SIG-M5 (cell line): ENCODE data around the gene MTCL3.

ENCODE experiments used
- DNase-seq: peaks from one replicate; lab custom pipeline; 2025; lab: John Stamatoyannopoulos, UW

MTCL3 gene

GRCh38 chr6:127518710-127519468, at the start of gene MTCL3:
Gene MTCL3 (minus strand): TSS chr6:127519335.
- no peak for DNase-seq

- no peak for DNase-seq
Observed at GRCh38 chr6:127567476-127567875, 48.3 kb upstream of the MTCL3 start.

GRCh38 chr6:127566651-127567050, 47.5 kb upstream of the MTCL3 start:
- no peak for DNase-seq

DNA sequence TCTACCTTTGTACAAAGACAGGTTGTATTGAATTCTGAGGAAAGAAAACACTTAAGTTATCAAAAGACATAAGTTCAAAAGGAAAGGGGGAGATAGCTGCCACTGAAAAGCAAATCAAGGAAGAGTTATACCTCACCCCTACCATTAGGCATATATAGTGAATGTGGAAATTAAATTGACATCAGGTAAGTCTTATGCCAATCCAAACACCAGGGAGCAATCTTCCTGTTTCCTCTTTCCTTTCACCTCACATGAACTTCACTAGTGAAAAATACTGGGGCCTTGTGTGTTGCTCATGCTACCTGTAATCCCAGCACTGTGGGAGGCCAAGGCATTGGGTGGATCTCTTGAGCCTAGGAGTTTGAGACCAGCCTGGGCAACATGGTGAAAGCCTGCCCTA, 47.0 kb upstream of the MTCL3 start:
- no peak for DNase-seq

DNA sequence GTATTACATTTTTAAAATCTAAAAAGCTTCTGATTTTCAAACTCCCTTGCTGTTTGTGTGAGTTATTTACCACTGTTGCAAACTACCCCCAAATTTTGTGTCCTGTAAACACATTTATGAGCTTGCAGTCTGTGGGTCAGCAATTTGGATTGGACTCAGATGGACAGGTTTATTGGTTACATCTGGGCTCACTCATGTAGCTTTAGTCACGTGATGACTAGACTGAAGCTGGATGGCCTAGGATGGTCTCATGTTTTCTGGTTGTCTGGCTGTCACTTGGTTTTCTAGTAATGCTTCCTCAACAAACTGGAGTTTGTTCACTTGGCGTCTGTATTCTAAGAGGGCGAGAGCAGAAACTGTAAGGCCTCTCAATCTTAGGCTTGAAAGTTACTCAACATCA, 45.6 kb upstream of the MTCL3 start:
- DNase-seq = no peak

DNA sequence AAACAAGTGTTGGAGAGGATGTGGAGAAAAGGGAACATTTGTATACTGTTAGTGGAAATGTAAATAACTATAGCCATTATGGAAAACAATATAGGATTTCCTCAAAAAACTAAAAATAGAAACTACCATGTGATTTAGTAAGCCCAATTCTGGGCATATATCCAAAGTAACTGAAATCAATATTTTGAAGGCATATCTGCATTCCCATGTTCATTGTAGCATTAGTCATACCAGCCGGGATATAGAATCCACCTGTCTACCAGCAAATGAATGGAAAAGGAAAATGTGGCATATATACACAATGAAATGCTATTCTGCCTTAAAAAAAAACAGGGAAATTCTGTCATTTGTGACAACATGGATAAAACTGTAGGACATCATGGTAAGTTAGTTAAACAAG, 42.5 kb upstream of the MTCL3 start:
- no peak for DNase-seq

GRCh38 chr6:127554435-127555006, 35.4 kb upstream of the MTCL3 start:
- DNase-seq = no peak

DNA sequence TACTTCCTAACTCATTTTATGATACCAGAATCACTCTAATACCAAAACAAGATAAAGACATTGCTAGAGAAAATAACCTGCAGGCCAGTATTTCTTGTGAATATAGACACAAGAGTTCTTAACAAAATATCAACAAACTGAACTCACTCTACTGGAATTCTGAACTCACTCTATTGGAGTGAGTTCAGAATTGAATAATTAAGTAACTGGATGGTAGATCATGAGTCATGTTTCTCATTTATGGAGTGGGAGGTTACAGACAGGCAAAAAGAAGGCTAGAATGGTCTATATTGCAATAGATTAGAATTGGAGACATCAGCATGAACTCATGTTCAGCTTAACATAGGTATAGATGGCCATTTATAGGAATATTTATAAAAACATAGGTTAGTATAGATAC, 31.3 kb upstream of the MTCL3 start:
- no peak for DNase-seq

DNA sequence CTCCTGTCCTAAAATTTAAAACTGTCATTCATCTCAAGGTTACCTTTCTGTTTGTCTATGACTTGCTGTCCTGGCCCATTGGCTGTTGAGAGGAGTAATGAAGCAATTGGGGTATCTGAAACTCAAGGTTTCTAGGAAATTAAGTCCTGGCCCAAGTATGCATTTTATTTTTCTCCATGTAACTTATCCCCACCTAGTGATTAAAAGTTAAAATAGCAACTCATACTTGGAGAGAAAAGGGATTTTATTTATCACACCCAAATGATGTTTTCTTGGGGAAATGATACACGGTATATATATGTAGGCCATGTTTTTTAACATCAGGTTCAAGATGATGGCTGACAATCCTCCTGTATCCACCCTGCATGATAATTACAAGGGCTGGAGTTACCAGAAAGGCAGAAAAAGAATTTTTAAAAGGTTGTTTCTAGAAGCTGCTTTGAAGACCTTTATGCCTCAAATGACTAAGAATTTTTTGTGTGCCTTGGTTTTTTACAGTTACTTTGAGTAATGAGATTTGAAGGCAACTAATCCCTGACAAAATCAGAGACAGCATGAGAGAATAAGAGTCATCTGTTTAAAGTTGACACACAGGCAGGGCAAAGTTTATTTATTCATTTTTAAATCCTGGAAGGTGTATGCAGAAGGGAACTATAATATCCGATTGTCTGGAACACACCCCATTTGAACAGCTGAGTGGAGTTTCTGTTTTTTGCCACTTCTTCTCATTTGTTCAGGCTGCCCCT, 28.9 kb upstream of the MTCL3 start:
- no peak for DNase-seq

DNA sequence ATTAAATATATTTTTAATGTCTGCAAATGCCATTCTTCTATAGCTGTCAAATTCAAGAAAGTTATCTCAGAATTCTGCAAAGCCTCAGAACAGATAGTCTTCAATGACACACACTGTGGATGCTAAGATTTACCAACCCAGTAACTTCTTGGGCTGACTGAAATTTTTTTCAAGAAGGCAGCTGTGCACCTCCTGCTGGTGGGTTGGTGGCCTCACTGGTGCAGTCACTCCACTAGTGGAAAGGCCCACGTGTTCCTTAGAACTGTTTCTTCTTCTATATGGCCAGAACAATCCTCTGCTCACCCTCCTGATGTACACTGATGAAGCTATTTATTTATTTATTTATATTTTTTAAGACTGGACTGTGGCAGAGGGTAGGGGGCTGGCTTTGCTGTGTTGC, 28.1 kb upstream of the MTCL3 start:
- no peak for DNase-seq

- DNase-seq = no peak
Observed at GRCh38 chr6:127539272-127539671, 20.1 kb upstream of the MTCL3 start.

GRCh38 chr6:127538750-127539264, 19.7 kb upstream of the MTCL3 start:
- no peak for DNase-seq

GRCh38 chr6:127533736-127534135, 14.6 kb upstream of the MTCL3 start:
- no peak for DNase-seq

DNA sequence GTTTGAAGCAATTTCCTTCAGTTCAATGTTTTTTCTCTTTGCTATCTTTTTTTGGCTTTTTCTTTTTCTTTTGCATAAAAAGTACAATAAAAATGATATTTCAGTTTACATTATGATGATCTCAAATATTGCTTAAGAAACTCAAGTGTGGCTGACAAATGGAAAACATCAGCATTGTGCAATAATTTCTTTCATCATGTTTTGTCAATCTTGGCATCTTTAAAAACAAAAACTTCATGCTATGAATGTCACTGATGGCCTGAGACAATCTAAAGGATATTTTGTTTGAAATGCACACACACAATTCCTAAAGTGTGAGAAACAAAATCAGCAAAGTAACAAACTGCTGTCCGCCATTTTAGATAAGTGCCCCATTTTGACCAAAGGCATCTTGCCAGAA, 13.9 kb upstream of the MTCL3 start:
- no peak for DNase-seq

DNA sequence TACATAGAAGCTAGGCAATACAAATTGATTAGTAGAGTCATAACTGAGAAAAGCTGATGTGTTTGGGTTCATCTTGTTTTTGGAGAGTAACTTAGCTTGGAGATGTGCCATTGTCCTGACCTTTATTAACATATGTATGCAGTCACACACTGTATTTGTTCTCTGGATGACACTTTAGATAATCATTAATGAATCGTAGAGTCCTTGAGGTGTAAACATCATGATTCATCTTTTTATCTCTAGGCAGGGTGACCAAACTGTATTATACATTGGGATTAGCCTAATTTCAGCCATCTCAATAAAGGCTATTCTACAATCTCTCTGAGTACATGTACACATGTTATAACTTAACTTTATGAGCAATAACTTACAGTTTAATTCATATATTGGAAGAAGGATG, 3.6 kb upstream of the MTCL3 start:
- no peak for DNase-seq

DNA sequence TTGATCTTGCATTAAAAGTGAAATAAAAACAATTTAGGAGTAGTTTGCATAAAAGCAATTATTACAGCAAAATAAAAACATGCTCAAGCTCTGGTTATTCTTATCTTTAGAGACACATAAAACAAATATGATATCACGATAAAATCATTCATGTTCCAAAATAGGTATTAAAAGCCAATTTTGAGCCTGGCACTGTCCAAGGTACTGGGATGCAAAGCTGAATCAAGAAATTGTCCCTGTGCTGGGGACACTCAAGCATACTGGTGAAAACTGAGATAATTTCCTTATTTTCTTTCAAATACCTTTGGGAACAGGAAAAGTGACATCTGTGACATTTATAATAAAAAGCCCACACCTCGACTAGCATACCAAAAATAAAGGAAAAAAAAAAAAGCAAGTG, 931 bp upstream of the MTCL3 start:
- no peak for DNase-seq

DNA sequence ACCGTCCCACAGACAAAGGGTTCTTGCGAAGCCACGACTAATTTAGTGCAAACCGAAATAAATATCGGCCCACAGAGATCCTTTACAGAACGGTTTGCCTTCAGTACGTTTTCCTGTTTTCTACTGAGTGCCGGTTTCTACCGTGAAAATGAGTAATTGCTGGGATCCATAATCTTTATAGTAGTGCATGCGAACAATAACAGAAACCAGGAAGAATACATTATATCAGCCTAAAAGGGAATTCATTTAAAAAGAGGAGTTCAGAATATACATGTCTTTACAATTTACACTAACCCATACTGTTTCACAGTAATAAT, 292 bp upstream of the MTCL3 start:
- DNase-seq = no peak

GRCh38 chr6:127518191-127518709, 885 bp downstream of the MTCL3 start:
- no peak for DNase-seq

GRCh38 chr6:127517693-127518092, 1.4 kb downstream of the MTCL3 start:
- DNase-seq = no peak

- DNase-seq = no peak
Observed at GRCh38 chr6:127516662-127517273, 2.4 kb downstream of the MTCL3 start.

- no peak for DNase-seq
Observed at GRCh38 chr6:127515794-127516661, 3.1 kb downstream of the MTCL3 start.
